BJ (cell line): ENCODE results near the gene ZFP1. TPM values are rescaled to one million over a fixed set of nuclear protein-coding genes. Genes with fewer than 3 reads are reported as not detected.

ENCODE experiments used
- CTCF ChIA-PET: fragments of 350-600 bp; formaldehyde crosslinking; extraction: SDS; loops from one replicate; lab custom pipeline; 2021; ENCODE audit warnings: antibody characterized with exemption, inconsistent platforms; lab: Yijun Ruan, JAX
- POLR2A ChIA-PET: fragments of 300-600 bp; sonication (Branson Sonifier 250); formaldehyde crosslinking; extraction: SDS; loops from one replicate; lab custom pipeline; 2021; ENCODE audit warnings: antibody characterized with exemption; lab: Charles Lee
- DNase-seq: peaks from one replicate; pipeline ENCODE4 v3.0.0-alpha.2; 2011; ENCODE audit warnings: low read depth
- H3K27me3 ChIP-seq: 2 replicates; pipeline ENCODE4 v1.6.0; 2011; ENCODE audit warnings: low read length; ENCODE audit not compliant: control insufficient read depth, insufficient read depth
- H3K36me3 ChIP-seq: 2 replicates; pipeline ENCODE4 v1.5.1; 2011; ENCODE audit warnings: low read length; ENCODE audit not compliant: control insufficient read depth, insufficient read depth
- H3K4me3 ChIP-seq: 2 replicates; pipeline ENCODE4 v1.5.1; 2011; ENCODE audit warnings: low read depth, mild to moderate bottlenecking, control low read depth, low read length
- CTCF ChIP-seq: IDR thresholded peaks from 2 replicates; pipeline ENCODE4 v1.5.1; 2011; ENCODE audit warnings: low read depth, mild to moderate bottlenecking, control low read depth, inconsistent platforms, low read length, moderate library complexity; ENCODE audit not compliant: insufficient read depth
- polyA plus RNA-seq: library from polyadenylated mRNA; depleted of rRNA; stranded (reverse); fragments of >200 nt; gene quantifications from 2 replicates; pipeline ENCODE4 v1.2.3, GENCODE V29; 2011

ZFP1 gene
- polyA plus RNA-seq, 1 experiment = 3.4 TPM

DNA sequence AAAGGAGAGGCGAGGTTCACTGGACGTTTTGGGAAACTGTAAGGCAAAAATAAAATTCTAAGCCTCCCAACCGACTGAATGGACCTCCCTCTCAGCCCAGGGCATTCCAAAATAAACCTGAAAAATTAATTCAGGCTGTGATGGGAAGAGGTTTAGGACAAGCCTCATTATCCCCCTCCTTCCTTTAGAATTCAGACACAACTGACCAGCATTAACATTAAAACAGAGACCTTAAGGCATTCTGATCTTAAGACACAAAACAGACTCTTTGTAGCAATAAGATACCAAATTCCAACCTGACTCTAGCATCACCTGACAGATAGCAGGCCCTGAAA lies 31.4 kb upstream of the ZFP1 start:
- ChIA-PET POLR2A (no interaction called here), CTCF (interaction anchor here (0.6 to 1.2 kb wide), 2 partner anchors 31 to 361 kb away, joined by 3 read pairs; no protein-coding TSS in a partner anchor)
- no peaks in the 10 kb centered on the region for H3K27me3 ChIP-seq
- H3K36me3 ChIP-seq = no peaks in the 10 kb centered on the region
- no peak for TF ChIP-seq CTCF
- no peak for DNase-seq
- H3K4me3 ChIP-seq = no peak overlapping the region

DNA sequence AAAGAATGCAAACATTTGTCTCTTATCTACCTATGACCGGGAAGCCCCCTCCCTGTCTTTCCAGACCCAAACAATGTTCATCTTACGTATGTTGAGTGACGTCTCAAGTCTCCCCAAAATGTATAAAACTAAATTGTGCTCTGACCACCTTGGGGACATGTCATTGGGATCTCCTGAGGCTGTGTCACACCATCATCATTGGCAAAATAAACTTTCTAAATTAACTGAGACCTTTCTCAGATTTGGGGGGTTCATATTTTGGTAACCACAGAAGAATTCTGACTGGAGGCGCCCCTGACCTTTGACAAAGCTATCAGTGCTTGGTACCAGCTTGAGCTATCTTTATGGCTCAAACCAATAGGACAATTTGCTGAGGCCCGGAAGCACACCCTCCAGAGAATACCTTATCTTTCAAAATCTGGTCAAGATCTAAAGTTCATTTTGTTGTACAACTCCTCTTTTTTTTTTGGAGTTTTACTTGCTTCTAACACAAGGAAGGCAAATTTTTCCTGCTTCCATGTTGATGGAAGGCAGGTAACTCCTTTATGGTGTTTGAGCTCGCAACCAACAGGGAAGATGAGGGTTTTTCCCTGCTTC lies 29.3 kb upstream of the ZFP1 start:
- no peak for TF ChIP-seq CTCF
- no peaks in the 10 kb centered on the region for H3K36me3 ChIP-seq
- POLR2A ChIA-PET = no interaction called here
- DNase-seq = no peak
- CTCF ChIA-PET = interaction anchor here (1.5 to 2.9 kb wide), 2 partner anchors 8 to 120 kb away, joined by 4 to 13 read pairs; partner anchors contain the start of gene ZNRF1
- no peaks in the 10 kb centered on the region for H3K27me3 ChIP-seq
- no peak overlapping the region for H3K4me3 ChIP-seq

DNA sequence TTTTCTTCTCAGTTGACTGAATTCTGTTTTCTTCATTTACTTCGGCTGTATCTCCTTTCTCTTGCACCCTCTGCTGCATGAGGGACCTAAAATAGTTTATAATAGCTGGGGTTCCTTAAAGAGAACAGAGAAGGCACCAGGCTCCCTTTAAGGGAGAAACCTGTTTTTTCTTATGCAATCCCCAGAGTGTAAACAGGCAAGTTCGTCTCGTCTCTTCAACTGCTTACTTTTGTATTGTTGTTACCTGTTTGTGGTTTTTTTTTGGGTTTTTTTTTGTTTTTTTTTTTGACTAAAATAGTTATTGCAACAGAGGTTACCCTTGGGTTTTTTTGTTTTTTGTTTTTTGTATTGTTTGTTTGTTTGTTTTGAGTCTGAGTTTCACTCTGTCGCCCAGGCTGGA lies 28.1 kb upstream of the ZFP1 start:
- Histone ChIP-seq H3K4me3 (no peak overlapping the region), H3K36me3 (no peaks in the 10 kb centered on the region), H3K27me3 (no peaks in the 10 kb centered on the region)
- TF ChIP-seq CTCF = no peak
- ChIA-PET POLR2A (no interaction called here), CTCF (interaction anchor here (1.1 to 2.9 kb wide), 3 partner anchors 8 to 121 kb away, joined by 3 to 13 read pairs (median 4); partner anchors contain the start of gene ZNRF1)
- DNase-seq = no peak

DNA sequence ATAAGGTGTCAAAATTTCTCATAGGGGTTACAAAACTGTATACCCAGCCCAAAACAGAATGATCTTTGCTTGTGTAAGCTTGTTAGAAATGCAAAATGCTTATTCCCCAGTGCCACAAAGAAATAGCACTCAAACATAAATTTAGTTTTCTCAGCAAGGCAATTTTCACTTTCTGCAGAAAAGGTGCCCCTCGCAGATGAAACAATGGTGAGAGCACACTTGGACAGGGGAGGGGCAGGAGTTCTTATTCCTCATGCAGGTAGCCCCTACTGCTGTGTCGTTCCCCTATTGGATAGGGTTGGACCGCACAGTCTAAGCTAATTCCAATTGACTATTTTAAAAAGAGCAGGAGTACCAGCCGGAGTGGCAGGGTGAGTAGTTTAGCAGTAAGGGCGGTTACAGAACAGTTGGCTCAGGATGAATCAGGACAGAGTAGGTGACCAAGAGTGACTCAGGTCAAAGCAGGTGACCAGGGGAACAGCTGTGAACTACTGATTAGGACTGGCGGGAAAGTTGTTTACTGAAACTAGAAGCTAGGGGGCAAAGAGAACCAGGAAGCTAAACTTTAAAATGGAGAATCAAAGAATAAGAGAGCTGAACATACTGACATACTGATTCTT lies 26.3 kb upstream of the ZFP1 start:
- TF ChIP-seq CTCF = no peak
- POLR2A ChIA-PET = interaction anchor here (0.6 kb wide), 1 partner anchor 120 kb away, joined by 3 read pairs; no protein-coding TSS in a partner anchor
- no peak overlapping the region for H3K4me3 ChIP-seq
- H3K36me3 ChIP-seq = no peaks in the 10 kb centered on the region
- no peaks in the 10 kb centered on the region for H3K27me3 ChIP-seq
- CTCF ChIA-PET = interaction anchor here (1.1 to 3.8 kb wide), 3 partner anchors 11 to 309 kb away, joined by 3 to 17 read pairs (median 8); partner anchors contain the start of gene WDR59
- DNase-seq = no peak

DNA sequence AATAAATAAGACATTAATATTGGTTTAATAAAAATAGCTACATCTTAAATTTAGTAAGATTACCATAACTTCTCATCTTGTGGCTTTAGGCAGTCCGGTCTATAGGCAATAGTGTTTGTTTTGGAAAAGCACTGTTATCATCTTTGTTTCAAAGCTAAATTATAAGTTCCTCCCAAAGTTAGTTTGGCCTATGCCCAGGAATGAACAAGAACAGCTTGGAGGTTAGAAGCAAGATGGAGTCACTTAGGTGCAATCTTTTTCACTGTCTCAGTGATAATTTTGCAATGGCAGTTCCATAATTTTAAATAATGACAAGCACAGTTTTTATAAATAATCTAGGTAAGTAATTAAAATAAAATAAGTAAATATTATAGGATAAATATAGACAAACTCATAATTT lies 25.7 kb upstream of the ZFP1 start:
- TF ChIP-seq CTCF = no peak
- Histone ChIP-seq H3K36me3 (no peaks in the 10 kb centered on the region), H3K4me3 (no peak overlapping the region), H3K27me3 (no peaks in the 10 kb centered on the region)
- ChIA-PET CTCF (interaction anchor here (1.1 to 3.8 kb wide), 3 partner anchors 11 to 309 kb away, joined by 3 to 17 read pairs (median 8); partner anchors contain the start of gene WDR59), POLR2A (no interaction called here)
- DNase-seq = no peak
